Ovary (tissue), 3 donors: ENCODE data around the gene OR2Z1.

ENCODE experiments used
- POLR2A ChIP-seq: fragments of 450-650 bp; IDR thresholded peaks from one replicate; pipeline ENCODE4 v1.6.1; 2017; ENCODE audit warnings: antibody characterized with exemption, mild to moderate bottlenecking, moderate library complexity
- TF ChIP-seq, protein P1 (sequence below), 3 donors: fragments of 450-650 bp in 2 of 3; fragments of 200-600 bp in 1 of 3; IDR thresholded peaks; one replicate each; pipeline versions ENCODE4 v1.5.1 to v1.8.0; 2016 to 2022; ENCODE audit warnings: antibody characterized with exemption in 3 of 3, mild to moderate bottlenecking in 1 of 3
- donor health status: DM: no; HTN: no; CAD: no.

DNA sequence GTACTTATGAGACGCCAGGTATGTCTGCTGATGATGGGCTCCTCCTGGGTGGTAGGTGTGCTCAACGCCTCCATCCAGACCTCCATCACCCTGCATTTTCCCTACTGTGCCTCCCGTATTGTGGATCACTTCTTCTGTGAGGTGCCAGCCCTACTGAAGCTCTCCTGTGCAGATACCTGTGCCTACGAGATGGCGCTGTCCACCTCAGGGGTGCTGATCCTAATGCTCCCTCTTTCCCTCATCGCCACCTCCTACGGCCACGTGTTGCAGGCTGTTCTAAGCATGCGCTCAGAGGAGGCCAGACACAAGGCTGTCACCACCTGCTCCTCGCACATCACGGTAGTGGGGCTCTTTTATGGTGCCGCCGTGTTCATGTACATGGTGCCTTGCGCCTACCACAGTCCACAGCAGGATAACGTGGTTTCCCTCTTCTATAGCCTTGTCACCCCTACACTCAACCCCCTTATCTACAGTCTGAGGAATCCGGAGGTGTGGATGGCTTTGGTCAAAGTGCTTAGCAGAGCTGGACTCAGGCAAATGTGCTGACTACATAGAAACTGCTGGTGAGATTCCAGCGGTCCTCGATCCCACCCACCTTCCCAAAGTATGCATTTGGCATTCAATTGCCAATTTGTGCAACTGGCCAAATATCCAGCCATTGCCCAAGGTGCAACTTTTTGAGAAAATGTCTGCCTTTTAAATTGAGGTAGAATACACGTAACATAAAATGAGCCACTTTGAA is 10.2 kb downstream of the OR2Z1 start:
- TF ChIP-seq, protein P1, sequence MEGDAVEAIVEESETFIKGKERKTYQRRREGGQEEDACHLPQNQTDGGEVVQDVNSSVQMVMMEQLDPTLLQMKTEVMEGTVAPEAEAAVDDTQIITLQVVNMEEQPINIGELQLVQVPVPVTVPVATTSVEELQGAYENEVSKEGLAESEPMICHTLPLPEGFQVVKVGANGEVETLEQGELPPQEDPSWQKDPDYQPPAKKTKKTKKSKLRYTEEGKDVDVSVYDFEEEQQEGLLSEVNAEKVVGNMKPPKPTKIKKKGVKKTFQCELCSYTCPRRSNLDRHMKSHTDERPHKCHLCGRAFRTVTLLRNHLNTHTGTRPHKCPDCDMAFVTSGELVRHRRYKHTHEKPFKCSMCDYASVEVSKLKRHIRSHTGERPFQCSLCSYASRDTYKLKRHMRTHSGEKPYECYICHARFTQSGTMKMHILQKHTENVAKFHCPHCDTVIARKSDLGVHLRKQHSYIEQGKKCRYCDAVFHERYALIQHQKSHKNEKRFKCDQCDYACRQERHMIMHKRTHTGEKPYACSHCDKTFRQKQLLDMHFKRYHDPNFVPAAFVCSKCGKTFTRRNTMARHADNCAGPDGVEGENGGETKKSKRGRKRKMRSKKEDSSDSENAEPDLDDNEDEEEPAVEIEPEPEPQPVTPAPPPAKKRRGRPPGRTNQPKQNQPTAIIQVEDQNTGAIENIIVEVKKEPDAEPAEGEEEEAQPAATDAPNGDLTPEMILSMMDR (IDR thresholded peaks at IDR 0.05) = no peak
- no peak for TF ChIP-seq POLR2A
